Activated CD8-positive, alpha-beta memory T cell treated with anti-CD3 and anti-CD28 coated beads for 36 hours (primary cell): ENCODE measurements around the gene SOCS7. TPM values are rescaled to one million over a fixed set of nuclear protein-coding genes. Genes with fewer than 3 reads are reported as not detected.
"Not testable (repeated sequence)": the region's sequence is repeated elsewhere in the genome, so short reads cannot be mapped to it uniquely, and the experiment has no call there.

ENCODE experiments used
- CTCF ChIA-PET: fragments of 350-600 bp; sonication (Branson Sonifier 250); formaldehyde crosslinking; loops from one replicate; lab custom pipeline; 2021; ENCODE audit warnings: antibody characterized with exemption; lab: Charles Lee
- POLR2A ChIA-PET: fragments of 350-600 bp; sonication (Branson Sonifier 250); formaldehyde crosslinking; loops from one replicate; lab custom pipeline; 2021; ENCODE audit warnings: antibody characterized with exemption; lab: Charles Lee
- total RNA-seq, 2 experiments: library from RNA; stranded (reverse); gene quantifications; one replicate each; pipeline ENCODE4 v1.2.3, GENCODE V29; 2021

Gene SOCS7
- total RNA-seq, 2 experiments from 2014 or later = 19.9 to 23.4 TPM

- CTCF ChIA-PET = interaction anchor here (1.7 kb wide), 1 partner anchor 14 kb away, joined by 3 read pairs; no protein-coding TSS in a partner anchor
- POLR2A ChIA-PET = no interaction called here
Observed at GRCh38 chr17:38428112-38428642, 76.5 kb downstream of the SOCS7 start, which contains the start of gene ARHGAP23. TSS of gene ARHGAP23 (plus strand) at chr17:38428464. CDS start at chr17:38428486, 22 bp downstream.

- ChIA-PET POLR2A (no interaction called here), CTCF (interaction anchor here (1.7 kb wide), 1 partner anchor 14 kb away, joined by 3 read pairs; no protein-coding TSS in a partner anchor)
Observed at GRCh38 chr17:38428643-38429371, 77.2 kb downstream of the SOCS7 start.

DNA sequence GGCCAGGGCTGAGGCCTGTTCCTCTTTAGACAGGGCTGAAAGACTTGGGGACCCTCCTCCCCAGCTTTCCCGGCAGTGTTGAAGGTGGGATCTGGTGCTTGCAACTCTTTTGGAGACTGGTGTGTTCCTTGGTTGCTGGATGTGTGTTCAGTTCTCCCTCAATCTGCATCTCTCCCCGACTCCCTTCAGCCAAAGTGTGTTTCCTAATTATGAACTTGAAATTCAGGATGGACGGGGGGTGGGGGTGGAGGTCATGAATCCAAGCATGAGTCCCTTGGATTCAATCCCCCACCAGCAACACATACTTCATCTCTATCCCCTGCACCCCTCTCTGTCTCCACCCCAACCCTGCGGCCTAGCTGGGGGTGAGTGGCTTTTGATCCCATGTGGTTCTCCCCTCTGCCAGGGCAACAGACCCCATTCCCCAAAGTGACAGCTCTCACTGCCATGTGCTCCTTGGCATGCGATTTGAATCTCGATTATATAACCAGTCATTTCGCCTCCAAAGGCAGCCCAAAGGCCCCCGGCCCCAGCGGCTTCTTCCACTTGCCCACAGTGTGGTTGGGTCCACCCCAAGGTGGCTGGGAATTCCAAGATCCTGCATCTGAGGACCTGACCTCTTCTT, 77.9 kb downstream of the SOCS7 start:
- POLR2A ChIA-PET = no interaction called here
- CTCF ChIA-PET = interaction anchor here (1.7 kb wide), 1 partner anchor 15 kb away, joined by 3 read pairs; no protein-coding TSS in a partner anchor

GRCh38 chr17:38430316-38430715, 78.7 kb downstream of the SOCS7 start:
- POLR2A ChIA-PET = no interaction called here
- CTCF ChIA-PET = interaction anchor here (0.6 kb wide), 1 partner anchor 14 kb away, joined by 5 read pairs; no protein-coding TSS in a partner anchor

DNA sequence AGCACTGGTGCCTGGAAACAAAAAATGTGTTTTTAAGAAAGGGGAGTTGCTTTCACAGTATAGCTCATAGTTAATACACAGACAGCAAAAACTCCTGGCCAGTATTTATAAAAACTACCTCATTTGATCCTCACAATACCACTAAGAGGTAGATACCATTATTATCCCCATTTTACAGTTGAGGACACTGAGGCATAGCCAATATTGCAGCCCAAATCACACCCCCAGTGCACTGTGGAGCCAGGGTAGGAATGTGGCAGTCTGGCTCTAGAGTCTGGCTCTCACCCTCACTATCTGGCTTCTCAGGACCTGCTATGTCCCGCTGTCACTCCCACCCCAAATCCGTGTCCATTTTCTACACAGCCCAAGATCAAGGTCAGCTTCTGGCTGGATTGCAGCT, 79.2 kb downstream of the SOCS7 start:
- ChIA-PET CTCF (interaction anchor here (0.6 to 1.2 kb wide), 2 partner anchors 12 to 15 kb away, joined by 3 to 5 read pairs; no protein-coding TSS in a partner anchor), POLR2A (no interaction called here)

GRCh38 chr17:38431346-38432145, 79.9 kb downstream of the SOCS7 start:
- CTCF ChIA-PET = interaction anchor here (1.2 kb wide), 1 partner anchor 11 kb away, joined by 3 read pairs; no protein-coding TSS in a partner anchor
- POLR2A ChIA-PET = no interaction called here

DNA sequence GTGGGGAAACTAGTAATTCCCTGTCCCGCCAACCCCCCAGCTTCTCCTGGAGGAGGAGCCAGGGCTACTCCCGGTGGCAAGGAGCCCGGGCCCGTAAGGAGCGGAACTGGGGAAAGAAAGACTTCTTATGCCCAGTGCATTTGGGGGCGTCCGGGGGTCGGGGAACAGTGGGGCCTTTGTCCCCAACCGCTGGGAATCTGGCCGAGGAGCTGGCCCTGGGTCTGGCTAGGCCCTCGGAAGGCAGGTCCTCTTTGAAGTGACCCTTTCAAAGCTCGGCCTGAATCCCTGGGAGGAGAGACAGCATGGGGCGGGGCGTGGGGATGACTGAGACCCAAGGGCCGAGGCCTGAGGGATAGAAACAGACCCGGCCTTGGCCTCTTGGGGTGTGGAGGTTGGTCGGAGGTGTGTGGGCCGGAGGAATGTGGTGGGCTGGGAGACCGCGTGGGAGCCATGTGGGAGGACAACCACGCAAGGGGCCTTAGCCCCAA, 82.6 kb downstream of the SOCS7 start:
- POLR2A ChIA-PET = no interaction called here
- CTCF ChIA-PET = interaction anchor here (1.0 kb wide), 1 partner anchor 12 kb away, joined by 3 read pairs; no protein-coding TSS in a partner anchor

- POLR2A ChIA-PET = no interaction called here
- CTCF ChIA-PET = no interaction called here
Observed at GRCh38 chr17:38435795-38436194, 84.2 kb downstream of the SOCS7 start.

- ChIA-PET CTCF (no interaction called here), POLR2A (no interaction called here)
Observed at GRCh38 chr17:38436386-38436785, 84.7 kb downstream of the SOCS7 start.

DNA sequence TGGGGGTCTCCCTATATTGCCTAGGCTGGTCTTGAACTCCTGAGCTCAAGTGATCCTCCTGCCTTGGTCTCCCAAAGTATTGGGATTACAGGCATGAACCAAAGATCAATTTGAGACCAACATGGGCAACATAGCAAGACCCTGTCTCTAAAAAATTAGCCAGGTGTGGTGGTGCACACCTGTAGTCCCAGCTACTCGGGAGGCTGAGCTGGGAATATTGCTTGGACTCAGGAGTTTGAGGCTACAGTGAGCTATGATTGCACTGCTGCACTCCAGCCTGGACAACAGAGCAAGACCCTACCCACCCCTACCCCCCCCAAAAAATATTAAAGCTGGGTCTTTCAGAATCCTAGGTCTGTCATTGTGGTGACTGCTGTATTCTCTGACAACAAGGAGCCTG, 85.7 kb downstream of the SOCS7 start:
- CTCF ChIA-PET = interaction anchor here (0.7 kb wide), 1 partner anchor 18 kb away, joined by 3 read pairs; no protein-coding TSS in a partner anchor
- POLR2A ChIA-PET = not testable (repeated sequence)

- ChIA-PET POLR2A (no interaction called here), CTCF (no interaction called here)
Observed at GRCh38 chr17:38439436-38439835, 87.8 kb downstream of the SOCS7 start.

DNA sequence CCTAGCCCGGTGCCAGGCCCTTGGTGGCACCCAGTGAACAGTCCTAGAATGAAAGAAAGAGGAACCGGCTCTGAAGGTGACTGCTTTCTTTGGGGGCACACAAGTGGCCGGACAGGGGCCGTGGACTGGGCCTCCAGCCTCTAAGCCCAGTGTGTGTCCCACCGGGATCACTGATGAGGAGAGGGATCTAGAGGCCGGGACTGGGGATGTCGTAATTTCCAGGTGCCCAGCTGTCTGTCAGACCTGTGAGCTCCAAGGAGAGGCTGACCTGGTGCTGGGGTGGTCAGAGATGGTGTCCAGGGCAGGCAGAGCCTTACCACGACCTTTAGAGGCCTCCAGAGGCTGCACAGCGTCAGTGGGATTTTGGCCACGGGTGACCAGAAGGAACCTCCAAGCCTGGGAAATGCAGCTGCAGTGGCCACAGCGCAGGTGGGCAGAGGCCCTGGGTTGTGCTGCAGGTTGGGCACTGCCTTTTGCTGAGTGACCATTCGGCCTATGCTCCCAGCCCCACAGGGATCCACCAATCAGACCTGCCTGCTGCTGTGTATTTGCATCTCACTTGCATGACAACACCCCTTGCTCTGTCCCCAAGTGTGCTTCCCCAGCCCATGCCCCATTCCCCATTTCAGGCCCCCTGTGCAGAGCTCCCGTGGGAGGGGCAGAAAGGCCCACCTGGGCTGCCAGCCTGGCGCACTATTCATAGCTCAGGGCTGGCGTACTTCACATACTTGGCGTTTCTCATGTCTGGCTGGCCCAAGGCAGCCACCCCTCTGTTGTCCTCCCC, 89.2 kb downstream of the SOCS7 start:
- ChIA-PET POLR2A (no interaction called here), CTCF (interaction anchor here (0.6 kb wide), 1 partner anchor 86 kb away, joined by 3 read pairs; no protein-coding TSS in a partner anchor)

- ChIA-PET POLR2A (no interaction called here), CTCF (interaction anchor here (1.5 kb wide), 1 partner anchor 10 kb away, joined by 3 read pairs; no protein-coding TSS in a partner anchor)
Observed at GRCh38 chr17:38441429-38442061, 89.9 kb downstream of the SOCS7 start.

DNA sequence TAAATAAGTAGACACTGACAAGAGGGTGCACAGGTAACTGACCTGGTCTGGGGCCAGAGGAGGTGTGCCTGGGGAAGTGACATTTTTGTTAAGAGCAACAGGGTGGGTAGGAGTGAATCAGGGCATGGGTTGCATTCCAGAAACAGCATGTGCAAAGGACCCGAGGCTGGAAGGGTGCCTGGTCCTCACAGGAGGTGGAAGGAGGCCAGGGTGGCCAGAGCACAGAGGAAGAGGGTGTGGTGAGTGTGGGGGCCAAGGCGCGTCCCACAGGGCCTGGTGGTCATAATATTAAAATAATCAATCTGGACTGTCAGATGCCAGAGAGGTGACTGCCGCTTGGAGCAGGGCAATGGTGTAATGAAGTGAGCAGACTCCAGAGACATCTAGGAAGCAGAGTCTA, 90.9 kb downstream of the SOCS7 start:
- POLR2A ChIA-PET = no interaction called here
- CTCF ChIA-PET = interaction anchor here (1.5 kb wide), 1 partner anchor 11 kb away, joined by 3 read pairs; no protein-coding TSS in a partner anchor

DNA sequence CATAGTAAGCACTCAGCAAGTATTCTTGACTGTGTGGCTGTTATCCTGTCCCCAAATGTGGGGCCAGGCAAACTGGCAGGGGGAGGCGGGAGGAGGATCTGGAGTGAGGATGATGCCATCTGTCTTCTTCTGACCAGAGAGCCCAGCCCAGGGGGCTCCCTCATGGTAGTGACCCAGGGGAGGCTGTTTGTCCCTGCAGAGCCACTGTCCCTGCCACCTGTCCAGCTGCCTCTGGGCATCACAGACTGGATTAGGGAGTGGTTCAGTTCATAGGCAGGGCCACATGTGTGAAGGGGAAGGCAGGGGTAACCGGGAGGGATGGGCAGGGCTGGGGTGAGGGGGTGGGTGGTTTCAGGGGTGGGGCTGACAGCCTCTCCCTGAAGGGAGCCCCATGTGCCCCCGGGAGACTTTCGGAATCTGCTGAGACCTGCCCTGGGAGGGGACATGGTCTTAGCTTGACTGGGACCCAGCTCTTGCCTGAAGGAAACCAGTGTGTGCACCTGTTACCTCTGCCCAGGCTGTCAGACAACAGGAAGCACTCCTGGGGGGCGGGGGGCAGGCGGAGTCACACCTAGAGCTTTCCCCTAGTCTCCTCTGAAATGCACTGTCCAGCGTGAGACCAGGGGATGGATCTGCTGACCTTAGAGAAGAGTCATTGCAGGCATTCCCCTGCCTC, 91.8 kb downstream of the SOCS7 start:
- ChIA-PET CTCF (interaction anchor here (1.5 kb wide), 1 partner anchor 12 kb away, joined by 3 read pairs; no protein-coding TSS in a partner anchor), POLR2A (no interaction called here)

- POLR2A ChIA-PET = no interaction called here
- CTCF ChIA-PET = no interaction called here
Observed at GRCh38 chr17:38444151-38444550, 92.5 kb downstream of the SOCS7 start.

- CTCF ChIA-PET = no interaction called here
- POLR2A ChIA-PET = interaction anchor here (0.6 kb wide), 1 partner anchor 704 kb away, joined by 3 read pairs; the partner anchor contains the start of gene PLXDC1
Observed at GRCh38 chr17:38447502-38448085, 96.0 kb downstream of the SOCS7 start.
